ENCODE measurements around the gene DCP1B. TPM values are rescaled to one million over a fixed set of nuclear protein-coding genes. Genes with fewer than 3 reads are reported as not detected.

The DCP1B gene
- polyA plus RNA-seq, 1 donor from 2014 or later = 12.5 TPM

DNA sequence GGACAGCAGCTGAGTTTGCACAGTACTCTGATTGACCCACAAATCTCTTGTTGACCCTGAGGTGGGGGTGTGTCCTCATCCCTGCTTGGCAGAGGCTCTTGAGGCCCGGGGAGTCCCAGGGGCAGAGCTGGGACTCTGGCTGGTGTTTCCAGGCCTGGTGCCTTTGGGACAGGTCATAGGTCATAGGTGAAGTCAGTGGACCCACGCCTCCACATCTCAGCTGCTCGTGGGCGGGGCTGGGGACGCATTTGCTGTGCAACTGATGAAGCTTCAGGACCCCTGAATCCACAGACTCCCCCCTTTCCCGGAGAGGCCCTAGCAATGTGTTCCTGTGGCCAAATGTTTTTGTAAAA is 85.4 kb downstream of the DCP1B start:
- Histone ChIP-seq H3K27ac (ENCODE audit: low read length) (no peak overlapping the region), H3K4me2 (ENCODE audit: low read length) (no peak overlapping the region), H3K9me3 (ENCODE audit: low read length) (no peaks in the 10 kb centered on the region), H2AFZ (ENCODE audit: low read depth, low read length) (no peak overlapping the region), H3K27me3 (ENCODE audit: insufficient read depth, low read depth, low read length) (no peaks in the 10 kb centered on the region), H3K4me3 (ENCODE audit: low read length) (no peak overlapping the region), H3K79me2 (replicated peaks; ENCODE audit: insufficient read depth, low read length) (no peaks in the 10 kb centered on the region), H3K9ac (ENCODE audit: low read length) (no peak overlapping the region), H3K36me3 (ENCODE audit: insufficient read depth, low read length) (no peaks in the 10 kb centered on the region), H3K9me2 (ENCODE audit: insufficient read depth, low read length) (no peaks in the 10 kb centered on the region), H3F3A (ENCODE audit: insufficient read depth, low read length, poor library complexity, severe bottlenecking) (no peaks in the 10 kb centered on the region), H4K20me1 (ENCODE audit: insufficient read depth) (no peaks in the 10 kb centered on the region)
- TF ChIP-seq EZH2 (IDR thresholded peaks at IDR 0.05; ENCODE audit: borderline replicate concordance, insufficient read depth, low read length, poor library complexity, severe bottlenecking) = no peak
- no peak for TF ChIP-seq SMC3 (conservative IDR thresholded peaks at IDR 0.05; ENCODE audit: poor library complexity)
- no peak for TF ChIP-seq RAD21 (conservative IDR thresholded peaks at IDR 0.05)

GRCh38 chr12:1918081-1918883 is 86.0 kb downstream of the DCP1B start, which contains the start of gene CACNA2D4:
TSS of gene CACNA2D4 (minus strand) at chr12:1918652. CDS start at chr12:1918473, 179 bp downstream.
- Histone ChIP-seq H3K36me3 (ENCODE audit: insufficient read depth, low read length) (no peaks in the 10 kb centered on the region), H2AFZ (ENCODE audit: low read depth, low read length) (no peak within 1 kb of the TSS), H3K79me2 (replicated peaks; ENCODE audit: insufficient read depth, low read length) (no peaks in the 10 kb centered on the region), H3K9ac (ENCODE audit: low read length) (no peak within 1 kb of the TSS), H3K4me2 (ENCODE audit: low read length) (no peak within 1 kb of the TSS), H3K27me3 (ENCODE audit: insufficient read depth, low read depth, low read length) (no peaks in the 10 kb centered on the region), H4K20me1 (ENCODE audit: insufficient read depth) (no peaks in the 10 kb centered on the region), H3K4me3 (ENCODE audit: low read length) (no peak within 1 kb of the TSS), H3K27ac (ENCODE audit: low read length) (no peak within 1 kb of the TSS), H3K9me3 (ENCODE audit: low read length) (no peaks in the 10 kb centered on the region), H3F3A (ENCODE audit: insufficient read depth, low read length, poor library complexity, severe bottlenecking) (no peaks in the 10 kb centered on the region), H3K9me2 (ENCODE audit: insufficient read depth, low read length) (no peaks in the 10 kb centered on the region)
- no peak for TF ChIP-seq SMC3 (conservative IDR thresholded peaks at IDR 0.05; ENCODE audit: poor library complexity)
- TF ChIP-seq MXI1 (conservative IDR thresholded peaks at IDR 0.05; ENCODE audit: poor library complexity, severe bottlenecking) = no peak
- no peak for TF ChIP-seq TAF1 (IDR thresholded peaks at IDR 0.05; ENCODE audit: low read depth)
- TF ChIP-seq EZH2 (IDR thresholded peaks at IDR 0.05; ENCODE audit: borderline replicate concordance, insufficient read depth, low read length, poor library complexity, severe bottlenecking) = no peak
- TF ChIP-seq RAD21 (conservative IDR thresholded peaks at IDR 0.05) = no peak
- TF ChIP-seq, protein P1, sequence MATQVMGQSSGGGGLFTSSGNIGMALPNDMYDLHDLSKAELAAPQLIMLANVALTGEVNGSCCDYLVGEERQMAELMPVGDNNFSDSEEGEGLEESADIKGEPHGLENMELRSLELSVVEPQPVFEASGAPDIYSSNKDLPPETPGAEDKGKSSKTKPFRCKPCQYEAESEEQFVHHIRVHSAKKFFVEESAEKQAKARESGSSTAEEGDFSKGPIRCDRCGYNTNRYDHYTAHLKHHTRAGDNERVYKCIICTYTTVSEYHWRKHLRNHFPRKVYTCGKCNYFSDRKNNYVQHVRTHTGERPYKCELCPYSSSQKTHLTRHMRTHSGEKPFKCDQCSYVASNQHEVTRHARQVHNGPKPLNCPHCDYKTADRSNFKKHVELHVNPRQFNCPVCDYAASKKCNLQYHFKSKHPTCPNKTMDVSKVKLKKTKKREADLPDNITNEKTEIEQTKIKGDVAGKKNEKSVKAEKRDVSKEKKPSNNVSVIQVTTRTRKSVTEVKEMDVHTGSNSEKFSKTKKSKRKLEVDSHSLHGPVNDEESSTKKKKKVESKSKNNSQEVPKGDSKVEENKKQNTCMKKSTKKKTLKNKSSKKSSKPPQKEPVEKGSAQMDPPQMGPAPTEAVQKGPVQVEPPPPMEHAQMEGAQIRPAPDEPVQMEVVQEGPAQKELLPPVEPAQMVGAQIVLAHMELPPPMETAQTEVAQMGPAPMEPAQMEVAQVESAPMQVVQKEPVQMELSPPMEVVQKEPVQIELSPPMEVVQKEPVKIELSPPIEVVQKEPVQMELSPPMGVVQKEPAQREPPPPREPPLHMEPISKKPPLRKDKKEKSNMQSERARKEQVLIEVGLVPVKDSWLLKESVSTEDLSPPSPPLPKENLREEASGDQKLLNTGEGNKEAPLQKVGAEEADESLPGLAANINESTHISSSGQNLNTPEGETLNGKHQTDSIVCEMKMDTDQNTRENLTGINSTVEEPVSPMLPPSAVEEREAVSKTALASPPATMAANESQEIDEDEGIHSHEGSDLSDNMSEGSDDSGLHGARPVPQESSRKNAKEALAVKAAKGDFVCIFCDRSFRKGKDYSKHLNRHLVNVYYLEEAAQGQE (IDR thresholded peaks at IDR 0.05; ENCODE audit: borderline replicate concordance) = no peak
- TF ChIP-seq, protein P2, sequence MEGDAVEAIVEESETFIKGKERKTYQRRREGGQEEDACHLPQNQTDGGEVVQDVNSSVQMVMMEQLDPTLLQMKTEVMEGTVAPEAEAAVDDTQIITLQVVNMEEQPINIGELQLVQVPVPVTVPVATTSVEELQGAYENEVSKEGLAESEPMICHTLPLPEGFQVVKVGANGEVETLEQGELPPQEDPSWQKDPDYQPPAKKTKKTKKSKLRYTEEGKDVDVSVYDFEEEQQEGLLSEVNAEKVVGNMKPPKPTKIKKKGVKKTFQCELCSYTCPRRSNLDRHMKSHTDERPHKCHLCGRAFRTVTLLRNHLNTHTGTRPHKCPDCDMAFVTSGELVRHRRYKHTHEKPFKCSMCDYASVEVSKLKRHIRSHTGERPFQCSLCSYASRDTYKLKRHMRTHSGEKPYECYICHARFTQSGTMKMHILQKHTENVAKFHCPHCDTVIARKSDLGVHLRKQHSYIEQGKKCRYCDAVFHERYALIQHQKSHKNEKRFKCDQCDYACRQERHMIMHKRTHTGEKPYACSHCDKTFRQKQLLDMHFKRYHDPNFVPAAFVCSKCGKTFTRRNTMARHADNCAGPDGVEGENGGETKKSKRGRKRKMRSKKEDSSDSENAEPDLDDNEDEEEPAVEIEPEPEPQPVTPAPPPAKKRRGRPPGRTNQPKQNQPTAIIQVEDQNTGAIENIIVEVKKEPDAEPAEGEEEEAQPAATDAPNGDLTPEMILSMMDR (IDR thresholded peaks at IDR 0.05; ENCODE audit: poor library complexity, severe bottlenecking) = no peak
- TF ChIP-seq EP300 (conservative IDR thresholded peaks at IDR 0.05; ENCODE audit: poor library complexity, severe bottlenecking) = no peak
- TF ChIP-seq POLR2AphosphoS5 (IDR thresholded peaks at IDR 0.05) = no peak

Measured in neural cell (in vitro differentiated cells).